Measurements from ENCODE around the gene CRTC2.

CRTC2 gene

DNA sequence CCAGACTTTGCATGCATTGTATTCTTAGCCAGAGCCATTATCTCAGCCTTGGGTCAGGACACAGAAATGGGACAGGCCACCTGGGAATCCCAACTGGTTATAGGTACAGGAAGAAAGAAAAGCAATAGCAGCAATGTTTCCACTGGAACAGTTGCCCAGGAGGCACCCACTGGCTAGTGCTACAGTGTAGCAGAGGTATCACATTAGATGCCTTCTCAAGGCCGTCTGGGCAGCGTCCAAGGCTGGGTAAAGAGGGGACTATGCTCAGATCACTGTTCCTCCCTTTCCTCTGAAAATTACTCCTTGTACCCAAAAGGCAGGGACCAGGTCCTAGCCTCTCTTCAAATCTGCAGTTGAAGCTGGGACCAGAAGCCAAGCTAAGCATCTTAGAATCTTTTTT lies 11.9 kb upstream of the CRTC2 start:
- DNase-seq: no peak

DNA sequence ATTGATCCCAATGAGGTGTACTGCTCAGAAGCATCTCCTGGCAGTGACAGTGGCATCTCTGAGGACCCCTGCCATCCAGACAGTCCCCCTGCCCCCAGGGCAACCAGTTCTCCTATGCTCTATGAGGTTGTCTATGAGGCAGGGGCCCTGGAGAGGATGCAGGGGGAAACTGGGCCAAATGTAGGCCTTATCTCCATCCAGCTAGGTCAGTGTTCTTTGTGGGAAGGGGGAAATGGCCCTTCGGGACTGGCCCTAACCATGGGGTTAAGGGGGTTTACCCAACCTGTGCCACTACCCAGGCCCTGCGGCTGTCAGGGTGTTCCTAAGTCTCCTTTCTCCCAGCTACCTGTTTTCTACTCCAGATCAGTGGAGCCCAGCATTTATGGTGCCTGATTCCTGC lies 10.6 kb upstream of the CRTC2 start:
- no peak for DNase-seq

DNA sequence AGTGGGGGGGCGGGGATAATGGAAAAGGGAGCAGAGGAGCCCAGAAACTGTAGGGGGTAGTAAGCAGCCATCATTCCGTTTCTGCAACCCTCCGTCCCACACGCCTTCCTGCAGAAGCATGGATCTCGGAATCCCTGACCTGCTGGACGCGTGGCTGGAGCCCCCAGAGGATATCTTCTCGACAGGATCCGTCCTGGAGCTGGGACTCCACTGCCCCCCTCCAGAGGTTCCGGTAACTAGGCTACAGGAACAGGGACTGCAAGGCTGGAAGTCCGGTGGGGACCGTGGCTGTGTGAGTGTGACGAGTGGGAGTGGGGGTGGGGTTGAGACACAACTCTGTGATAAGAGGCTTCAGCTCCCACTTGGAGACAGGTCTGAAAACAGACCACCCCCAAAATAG lies 10.0 kb upstream of the CRTC2 start:
- DNase-seq: no peak

DNA sequence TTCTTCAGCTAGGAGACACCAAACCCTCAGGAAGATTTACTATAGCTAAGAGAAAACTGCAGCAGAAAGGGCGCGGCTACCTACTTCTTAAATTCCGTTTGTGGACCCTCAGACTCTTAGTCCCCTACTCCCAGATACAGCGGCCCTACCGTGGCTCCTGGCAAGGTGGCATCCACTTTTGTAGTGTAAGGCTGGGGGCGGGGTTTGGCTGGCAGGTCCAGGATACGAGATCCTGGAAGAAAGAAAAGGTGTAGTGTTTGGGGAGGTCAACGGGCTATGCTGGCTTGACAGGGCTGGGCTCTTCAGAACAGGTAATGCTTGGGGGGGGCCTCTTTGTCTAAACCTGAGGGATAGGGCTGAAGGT lies 9.6 kb upstream of the CRTC2 start:
- no peak for DNase-seq

DNA sequence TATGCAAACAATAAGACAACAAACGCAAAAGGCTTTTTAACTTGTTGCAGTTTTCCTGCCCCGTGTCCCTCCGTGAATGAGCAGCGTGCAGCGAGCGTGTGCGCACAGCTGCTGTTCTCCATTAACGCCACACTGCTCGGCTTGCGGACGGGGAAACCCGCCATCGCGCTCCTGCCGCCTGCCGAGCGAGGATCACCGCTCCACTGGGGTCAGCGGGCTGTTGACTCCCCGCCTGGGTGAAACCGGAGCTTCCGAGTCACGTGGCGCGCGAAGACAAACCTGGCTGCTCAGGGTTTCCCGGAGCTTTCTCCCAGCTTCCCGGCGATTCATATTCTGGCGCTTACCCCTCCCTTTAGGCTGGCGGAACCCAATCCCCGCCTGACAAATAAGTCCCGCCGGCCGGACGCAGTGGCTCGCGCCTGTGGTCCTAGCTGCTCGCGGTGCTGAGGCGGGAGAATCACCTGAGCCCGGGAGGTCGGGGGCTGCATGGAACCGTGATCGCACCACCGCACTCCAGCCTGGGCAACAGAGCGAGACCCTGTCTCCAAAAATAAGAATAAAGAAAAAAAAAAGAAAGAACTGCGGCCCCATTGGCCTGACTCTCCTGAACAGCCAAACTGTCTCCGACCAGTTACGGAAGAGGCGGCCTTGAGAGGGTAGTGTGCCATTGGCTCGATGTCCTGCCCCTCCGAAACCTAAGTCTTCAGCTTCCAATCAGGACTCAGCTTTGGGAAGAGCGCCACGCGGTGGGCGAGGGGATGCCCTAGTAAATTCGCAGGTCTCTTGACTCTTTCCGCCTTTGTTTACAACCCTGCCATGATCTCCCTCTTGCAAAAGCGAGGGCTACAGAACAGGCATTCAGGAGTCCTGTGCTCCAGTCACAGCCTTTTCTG lies 8.9 kb upstream of the CRTC2 start, which contains the start of gene CREB3L4:
TSS of gene CREB3L4 (plus strand) at position 796 of the 893 bp plus-strand sequence. CDS start 624 bp downstream, outside the sequence.
- DNase-seq: peak; percentile 80

DNA sequence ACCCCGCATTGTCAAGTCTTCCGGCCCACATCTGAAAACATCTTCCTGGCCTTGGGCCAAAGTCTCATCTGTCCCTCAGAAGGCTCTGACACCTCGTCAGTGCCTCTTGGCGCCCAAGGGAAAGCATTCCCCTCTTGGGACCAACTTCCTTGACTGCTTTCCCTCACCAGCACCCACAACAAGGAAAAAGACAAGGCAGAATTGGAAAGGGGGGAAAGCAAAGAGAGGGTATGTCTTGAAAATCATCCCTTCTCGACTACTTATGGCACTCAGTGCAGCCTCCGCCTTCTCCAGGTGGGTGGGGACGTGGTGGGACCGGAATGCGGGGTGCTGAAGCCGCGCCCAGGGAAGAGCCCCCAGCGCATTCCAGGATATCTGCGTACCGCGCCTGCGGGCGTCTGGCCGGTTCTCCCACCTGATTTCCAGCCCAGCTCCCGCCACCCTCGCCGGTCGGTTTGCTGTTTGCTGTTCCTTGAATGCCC lies 5.5 kb upstream of the CRTC2 start:
- no peak for DNase-seq

DNA sequence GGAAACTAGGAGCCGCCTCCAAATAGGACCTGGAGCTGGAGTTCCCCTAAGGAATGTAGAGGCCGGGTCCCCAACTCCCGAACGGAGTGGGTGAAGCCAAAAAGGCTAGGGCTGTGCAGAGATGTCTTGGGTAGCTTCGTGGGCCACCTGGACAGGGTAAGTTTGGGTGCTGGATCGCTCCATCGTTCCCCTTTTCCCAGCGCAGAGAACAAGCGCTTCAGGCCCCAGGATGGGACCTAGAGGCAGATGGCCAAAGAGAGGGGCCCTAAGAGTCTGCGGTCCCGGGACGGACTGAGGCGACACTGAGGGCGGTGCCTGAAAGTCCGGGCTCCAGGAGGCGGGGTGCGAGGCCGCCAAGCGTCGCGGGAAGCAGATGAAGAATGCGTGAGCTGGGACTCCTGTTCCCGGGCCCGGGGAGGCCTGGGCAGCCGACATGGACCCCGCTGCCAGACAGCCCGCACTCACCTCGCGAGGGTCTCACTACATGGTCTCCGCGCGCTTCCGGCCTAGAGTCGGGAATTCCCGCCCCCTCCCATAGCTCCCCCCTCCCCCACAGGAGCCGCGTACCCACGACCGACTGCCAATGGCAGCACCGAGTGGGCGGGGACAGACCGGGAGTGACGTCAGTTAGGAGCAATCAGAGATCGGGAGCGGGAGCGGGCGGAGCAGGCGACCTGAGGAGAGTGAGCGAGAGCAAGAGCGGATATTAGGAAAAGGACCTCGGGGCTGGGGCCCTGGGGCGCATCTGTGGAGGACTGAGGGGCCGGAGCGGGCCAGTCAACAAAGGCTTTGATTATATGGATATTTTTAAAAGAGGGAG lies 4.8 kb upstream of the CRTC2 start, which contains the start of gene SLC39A1:
TSS of gene SLC39A1 (minus strand) at position 508 of the 820 bp plus-strand sequence. CDS start 822 bp downstream, outside the sequence.
- peak; percentile 94 for DNase-seq

DNA sequence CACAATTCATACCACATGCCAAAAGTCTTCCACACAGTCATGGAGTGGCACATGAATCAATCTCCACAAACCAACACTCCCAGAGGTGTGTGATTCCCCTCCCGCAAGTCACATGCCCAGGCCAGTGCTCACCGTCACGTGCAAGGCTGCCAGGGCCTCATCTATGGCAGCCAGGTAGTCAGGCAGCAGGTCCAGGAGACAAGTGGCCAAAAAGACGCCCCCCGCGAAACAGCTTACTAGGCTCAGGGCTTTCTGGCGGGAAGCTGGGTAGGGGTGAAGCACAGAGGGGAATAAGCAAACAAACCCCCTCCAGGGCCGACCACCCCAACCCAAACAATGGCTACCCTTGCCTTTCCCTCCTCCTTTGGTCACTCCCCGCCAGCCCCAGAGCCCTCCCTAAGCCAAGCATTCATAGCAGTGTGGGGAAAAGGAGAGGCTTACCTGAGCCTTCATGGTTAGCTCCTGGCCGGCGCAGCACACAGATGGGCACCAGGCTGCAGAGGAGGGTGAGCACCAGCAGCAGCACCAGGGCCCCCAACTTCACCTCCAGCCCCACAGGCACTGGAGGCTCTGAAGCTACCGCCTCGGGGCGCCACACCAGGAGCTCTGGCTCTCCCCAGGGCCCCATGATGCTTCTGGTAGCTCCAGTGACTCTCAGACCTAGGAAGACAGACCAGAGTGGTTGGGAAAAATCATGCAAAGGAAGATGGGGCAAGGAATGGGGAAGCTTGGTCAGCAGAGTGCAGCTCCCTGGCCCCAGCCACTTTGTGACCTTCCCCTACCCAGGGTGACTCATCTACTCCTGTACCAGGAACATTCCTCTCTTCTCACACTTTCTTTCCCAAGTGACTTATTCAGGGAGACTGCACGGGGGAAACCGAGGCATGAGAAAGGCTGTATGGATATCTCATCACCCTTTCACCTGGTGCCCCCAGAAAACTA lies 3.9 kb upstream of the CRTC2 start:
- DNase-seq: no peak

DNA sequence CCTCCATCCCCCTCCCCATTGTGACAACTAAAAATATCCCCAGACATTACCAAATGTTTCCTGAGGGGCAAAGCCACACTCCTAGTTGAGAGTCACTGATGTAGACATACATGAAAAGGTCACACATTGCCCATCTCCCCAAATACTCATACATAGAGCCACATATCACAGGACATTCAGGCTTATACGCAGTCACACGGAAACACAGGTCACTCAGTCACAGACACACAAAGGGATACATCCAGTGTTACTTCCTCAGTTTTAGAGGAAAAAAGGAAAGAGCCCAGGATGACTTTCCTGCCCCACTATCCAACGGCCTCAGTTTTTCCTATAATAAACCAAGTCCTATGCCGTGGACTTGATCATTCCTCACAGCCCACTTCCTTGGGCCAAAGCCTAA lies 3.0 kb upstream of the CRTC2 start:
- no peak for DNase-seq

DNA sequence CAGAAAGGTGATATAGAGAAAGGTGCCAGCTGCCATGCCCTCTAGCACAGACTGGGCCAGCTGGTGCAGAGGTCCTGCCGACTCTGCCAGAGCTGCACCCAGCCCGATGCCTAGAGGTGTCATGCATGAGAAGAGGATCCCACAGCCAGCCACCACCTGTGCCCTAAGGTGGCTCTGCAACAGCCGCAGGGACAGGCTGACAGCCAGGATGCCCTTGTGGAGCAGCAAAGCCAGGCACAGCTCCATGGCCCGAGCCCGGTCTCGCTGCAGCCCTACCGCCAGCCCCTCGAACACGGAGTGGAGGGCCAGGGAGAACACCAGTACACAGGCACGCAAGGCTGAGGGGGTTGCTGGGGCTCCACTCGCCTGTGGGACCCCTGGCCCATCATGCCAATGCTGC lies 1.8 kb upstream of the CRTC2 start:
- DNase-seq: no peak

DNA sequence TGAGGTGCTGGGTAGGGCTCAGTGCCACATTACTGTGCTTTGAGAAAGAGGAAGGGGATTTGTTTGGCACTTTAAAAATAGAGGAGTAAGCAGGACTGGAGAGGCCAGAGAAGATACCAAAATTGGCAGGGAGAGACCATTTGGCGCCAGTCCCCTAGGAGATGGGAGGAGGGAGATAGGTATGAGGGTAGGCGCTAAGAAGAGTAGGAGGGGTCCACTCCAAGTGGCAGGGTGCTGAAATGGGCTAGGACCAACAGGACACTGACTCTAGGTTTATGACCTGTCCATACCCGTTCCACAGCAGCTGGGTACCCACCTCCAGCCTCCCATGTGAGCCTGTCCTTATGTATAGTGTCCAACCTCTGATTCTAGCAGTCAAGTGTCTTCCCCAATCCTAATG lies 1.0 kb upstream of the CRTC2 start:
- DNase-seq: no peak

DNA sequence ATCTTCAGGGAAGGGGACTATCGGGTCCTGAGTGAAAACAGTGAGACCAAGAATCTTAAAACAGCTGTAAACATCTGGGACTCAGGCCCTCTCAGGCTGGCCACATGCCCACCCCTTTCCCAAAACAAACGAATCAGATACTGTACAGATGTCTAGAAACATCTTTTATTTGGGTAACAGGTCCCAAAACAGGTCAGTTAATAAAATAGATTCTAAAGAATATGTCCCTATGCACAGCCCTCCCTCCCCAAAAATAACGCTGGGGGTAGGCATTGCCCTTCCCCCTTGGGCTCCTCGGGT lies 499 bp upstream of the CRTC2 start:
- no peak for DNase-seq

DNA sequence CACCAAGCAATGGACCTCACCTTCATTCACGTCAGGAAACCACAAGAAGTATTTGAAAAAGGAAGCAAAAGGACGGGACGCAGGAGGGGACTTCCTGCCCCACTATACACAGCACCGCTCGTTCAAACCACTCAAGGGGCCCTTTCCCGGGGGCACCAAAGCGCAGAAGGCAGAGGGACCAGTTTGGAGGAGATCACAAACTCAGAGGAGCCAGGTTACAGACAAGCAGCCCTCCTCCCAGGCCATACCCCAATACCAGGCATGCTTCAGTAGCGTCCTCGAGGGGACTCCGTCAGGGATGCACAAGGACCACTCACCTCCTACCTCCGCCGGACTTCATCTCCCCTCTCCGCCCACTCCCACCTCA lies 685 bp downstream of the CRTC2 start:
- DNase-seq: no peak

DNA sequence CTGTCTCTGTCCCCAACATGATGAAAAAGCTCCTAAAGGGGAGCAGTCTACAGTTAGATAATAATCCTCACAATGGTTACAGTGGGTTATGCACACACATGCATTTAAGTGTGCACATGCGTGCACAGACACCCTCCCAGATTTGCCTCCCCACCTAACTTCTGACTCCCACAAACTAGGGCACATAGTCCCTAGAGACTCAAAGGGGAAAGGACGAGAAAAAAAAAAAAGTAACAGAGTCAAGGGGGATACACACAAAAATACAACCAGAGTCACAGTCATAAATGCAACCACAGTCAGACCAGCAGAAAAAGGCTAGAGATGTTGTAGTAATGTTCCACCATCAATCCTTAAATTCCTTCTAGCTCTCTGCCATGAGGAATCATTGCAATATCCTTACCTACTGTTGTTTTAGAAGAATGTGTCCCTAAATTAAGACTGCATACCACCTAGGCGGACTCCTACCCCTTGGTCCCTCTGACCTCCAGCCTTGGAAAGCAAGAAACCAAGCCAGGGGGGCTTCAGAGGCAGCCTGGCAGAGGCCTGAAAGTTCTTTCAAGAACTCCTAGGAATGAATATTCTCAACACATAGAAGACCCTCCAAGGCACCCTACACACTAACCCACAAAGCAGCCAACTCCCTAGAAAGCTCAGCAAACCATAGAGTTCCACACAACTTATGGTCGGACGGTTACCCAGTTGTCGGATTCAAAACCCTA lies 1.3 kb downstream of the CRTC2 start:
- DNase-seq: no peak

DNA sequence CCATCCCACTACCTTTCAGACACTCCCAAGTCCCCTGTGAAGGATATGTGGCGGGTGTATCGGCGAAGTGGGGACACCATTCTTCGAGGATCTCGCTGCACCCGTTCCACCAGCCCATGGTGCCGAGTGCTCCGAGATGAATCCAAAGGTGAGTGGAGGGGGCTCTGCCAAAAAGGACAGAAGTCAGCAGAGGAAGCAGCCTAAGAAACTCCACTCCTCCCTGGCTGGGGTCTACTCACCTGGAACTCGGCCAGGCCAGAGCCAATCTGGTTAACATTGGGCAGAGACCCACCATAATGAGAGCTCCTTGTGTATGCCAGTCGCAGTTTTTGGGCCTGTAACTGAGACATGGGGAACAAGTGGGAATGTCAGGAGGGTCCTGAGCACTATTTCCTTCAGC lies 3.6 kb downstream of the CRTC2 start:
- no peak for DNase-seq

DNA sequence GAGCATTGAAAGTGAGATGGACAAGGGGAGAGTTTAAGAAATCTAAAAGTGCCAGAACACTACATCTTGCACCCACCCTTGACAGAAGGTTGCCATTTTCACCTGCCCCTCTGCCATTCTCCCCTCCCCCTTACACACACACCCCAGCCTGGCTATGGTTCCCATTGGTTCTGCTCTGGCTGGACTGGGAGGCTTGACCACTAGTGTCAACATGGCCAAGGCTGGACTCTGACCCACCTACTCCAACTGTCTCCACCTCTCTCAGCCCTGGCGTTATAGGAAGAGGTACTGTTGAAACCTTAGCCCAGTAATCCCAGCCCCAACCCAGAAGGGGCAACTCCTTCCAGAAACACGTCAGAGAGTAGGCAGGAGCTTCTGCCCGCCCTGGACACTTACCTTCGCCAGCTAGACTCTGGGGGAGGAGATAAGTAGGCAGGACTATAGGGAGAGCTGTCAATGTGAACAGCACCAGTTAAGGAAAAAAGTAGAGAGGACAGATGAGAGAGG lies 4.5 kb downstream of the CRTC2 start:
- no peak for DNase-seq

DNA sequence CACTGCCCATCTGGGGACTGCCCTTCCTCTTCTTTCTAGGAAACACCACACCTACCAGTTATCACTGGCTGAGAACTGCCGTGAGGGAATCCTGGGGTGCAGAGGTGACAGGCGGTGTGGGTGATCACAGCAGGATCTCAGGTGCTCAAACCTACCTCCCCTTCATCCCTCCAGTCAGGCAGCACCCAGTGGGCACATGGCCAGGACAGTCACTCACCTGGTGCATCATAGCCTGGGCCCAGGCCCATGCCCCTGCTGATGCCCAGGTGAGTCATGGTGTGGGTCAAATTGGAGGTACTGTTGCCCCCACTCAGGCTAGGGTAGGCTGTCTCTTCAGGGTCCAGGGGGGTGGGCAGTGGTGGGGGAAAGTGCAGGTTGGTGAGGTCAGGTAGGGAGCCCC lies 6.6 kb downstream of the CRTC2 start:
- no peak for DNase-seq

DNA sequence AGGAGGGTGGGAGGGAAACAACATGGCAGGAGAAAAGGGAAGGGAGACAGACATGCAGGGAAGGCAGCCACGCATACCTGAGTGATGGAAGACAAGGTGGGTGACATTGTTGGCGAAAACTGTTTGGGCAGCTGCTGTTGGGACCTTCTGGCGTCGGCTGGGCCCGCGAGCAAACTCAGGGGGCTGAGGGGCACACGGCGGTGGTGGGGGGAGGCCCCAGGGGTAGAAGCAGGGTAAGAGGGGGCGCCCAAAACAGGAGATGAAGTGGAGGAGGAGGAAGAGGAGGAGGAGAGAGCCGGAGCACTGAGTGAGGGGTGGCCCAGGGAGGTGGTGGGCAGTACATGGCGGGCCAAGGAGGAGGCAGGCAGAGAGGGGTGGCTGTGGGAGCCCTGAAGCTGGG lies 7.2 kb downstream of the CRTC2 start:
- no peak for DNase-seq

DNA sequence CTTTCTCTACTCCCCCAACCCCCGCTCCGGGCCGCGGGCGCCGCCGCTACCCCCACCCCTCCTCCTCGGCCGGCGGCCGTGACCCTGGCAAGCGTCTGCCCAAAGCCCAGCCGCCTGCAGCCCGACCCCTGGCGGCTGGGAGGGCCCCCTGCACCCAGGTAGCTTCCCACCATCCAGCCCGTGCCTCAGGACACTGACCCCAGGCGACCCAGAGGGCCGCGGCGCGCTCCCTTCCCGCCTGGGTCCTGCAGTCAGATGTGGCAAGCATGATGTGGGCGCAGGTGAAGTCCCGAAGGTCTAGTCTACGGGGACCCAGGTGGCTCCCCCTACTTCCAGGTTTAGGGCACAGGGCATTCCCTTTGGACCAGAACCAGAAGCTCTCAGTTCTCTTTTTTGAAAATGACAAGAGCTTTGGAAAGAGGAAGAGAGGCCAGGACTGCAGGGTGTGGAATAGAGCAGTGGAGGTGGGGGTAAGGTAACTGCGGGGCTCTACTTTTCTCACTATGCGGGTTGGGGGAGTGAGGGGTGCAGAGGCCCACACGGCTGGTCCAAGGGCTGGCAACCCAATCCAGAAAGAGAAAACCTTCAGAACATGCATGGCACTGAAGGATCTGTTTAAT lies 11.7 kb downstream of the CRTC2 start, which contains the start of gene DENND4B:
TSS of gene DENND4B (minus strand) at position 97 of the 620 bp plus-strand sequence. CDS start 2,344 bp downstream, outside the sequence.
- peak; percentile 71 for DNase-seq

DNA sequence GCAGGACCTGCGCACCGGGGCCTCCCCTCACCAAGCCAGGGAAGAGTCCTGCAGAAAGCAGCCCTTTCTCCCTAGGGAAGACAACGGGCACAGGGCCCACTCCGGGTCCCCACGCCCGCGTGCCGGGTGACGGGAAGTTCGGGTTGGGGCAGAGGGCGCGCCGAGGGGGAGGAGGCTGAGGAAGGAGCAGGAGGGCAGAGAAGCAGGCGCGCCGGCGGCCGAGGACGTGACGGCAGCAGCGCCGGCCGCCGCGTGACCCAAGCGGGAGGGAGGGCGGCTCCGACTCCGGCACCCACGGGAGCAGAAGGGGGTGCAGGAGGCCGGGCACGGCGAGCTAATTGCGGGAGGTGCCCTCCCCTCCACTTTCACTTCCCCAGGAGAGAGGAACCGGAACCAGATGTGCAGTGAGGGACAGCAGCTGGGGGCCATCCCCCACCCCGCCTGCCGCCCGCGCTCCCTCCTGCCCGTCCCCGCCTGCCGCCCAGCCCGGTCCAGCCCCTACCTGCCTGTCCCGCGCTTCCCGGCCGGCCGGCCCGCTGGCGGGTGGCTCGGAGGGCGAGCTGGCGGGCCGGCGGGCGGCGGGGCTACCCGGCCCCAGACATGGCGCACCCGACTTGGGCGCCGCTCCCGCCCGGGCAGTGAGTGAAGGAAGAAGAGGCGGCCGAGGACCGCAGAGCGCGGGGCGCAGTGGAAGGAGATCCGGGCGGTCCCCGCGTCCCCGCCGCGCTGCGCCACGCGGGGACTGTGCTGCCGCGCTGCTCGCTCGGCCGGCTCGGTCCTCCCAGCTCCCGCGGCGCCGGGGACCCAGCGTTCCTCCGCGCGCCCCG lies 12.4 kb downstream of the CRTC2 start:
- DNase-seq: peak; percentile 61

All from activated CD4-positive, alpha-beta T cell treated with anti-CD3 and anti-CD28 coated beads, Interleukin-2, amount 50 U/mL, for 1 hour (primary cell).